ENCODE results near the gene CNTN2.

- no peak for TF ChIP-seq MAX (IDR thresholded peaks at IDR 0.05)
- no peak for TF ChIP-seq ATF2 (IDR thresholded peaks at IDR 0.05; ENCODE audit: low read length)
- TF ChIP-seq EP300 (IDR thresholded peaks at IDR 0.05; ENCODE audit: borderline replicate concordance in 1 of 2, low read depth in 2 of 2, low read length in 2 of 2), result no peak
Observed at GRCh38 chr1:205025239-205025638, 17.8 kb upstream of the CNTN2 start.

Measured in H1 (cell line).